ENCODE data around the gene CKS2.

- TF ChIP-seq EZH2 (IDR thresholded peaks at IDR 0.05; ENCODE audit: insufficient read depth, low read length) (no peak), CTCF (IDR thresholded peaks at IDR 0.05; ENCODE audit: insufficient read depth, low read depth, low read length) (no peak)
These were observed 31.2 kb downstream of the CKS2 start for GRCh38 chr9:89342213-89342612.
